ENCODE results near the gene ELANE. TPM values are rescaled to one million over a fixed set of nuclear protein-coding genes. Genes with fewer than 3 reads are reported as not detected.

Gene ELANE
- total and polyA plus RNA-seq, 2 experiments from 2014 or later = not detected

DNA sequence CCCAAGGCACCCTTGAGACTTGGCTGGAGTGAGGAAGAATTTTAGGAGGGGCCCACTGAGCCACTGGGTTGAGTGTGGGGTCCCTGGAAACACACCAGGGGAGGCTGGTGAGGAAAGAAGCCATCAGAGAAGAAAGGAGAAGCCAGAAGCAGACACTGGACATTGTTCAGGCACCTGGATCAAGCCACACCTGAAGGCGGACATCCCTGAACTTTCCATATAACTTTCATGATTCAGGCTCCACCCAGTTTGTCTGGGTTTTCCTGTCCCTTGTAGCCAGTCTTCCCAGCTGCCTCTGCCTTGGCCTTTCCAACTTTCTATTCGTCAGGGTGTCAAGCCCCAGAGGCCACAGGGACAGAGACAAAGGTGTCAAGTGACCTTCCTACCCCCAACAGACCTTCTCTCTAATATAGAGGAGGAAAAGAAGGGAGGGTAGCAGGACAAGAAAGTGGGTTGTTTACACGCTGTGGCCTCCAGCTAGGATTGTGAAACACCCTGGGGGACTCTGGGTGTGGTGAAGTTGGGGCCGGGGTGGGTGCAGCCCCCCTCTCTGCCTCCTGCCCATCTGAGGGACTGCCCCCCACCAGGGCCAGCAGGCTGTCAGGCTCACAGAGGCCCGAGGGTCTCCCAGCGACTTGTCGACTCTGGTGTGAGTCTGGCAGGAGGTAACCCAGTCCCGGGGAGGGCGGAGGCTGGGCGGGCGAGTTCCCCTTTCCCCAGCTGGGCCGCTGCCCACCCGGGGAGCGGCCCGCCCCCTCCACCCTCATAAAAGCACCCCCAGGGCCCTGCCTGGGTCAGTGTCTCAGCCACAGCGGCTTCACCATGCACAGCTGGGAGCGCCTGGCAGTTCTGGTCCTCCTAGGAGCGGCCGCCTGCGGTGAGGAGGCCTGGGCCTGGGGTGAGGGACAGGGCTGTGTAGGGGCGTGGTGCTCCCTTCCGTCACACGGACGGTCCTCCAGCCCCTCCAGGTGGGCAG, 7.1 kb downstream of the ELANE start, which contains the start of gene CFD:
TSS of gene CFD (plus strand) at position 797 of the 976 bp plus-strand sequence. CDS start at position 823, 26 bp downstream.
- DNase-seq (ENCODE audit: low read depth in 1 of 2, low spot score in 1 of 2) = no peak
- H3K9me3 ChIP-seq (ENCODE audit: low read depth) = no peaks in the 10 kb centered on the region
- H3K36me3 ChIP-seq = no peaks in the 10 kb centered on the region
- peak within 1 kb of the TSS; percentile 30 for H3K4me3 ChIP-seq
- H3K27me3 ChIP-seq = peaks cover 32% of the 10 kb centered on the region
- no peaks in the 10 kb centered on the region for H3K4me1 ChIP-seq (ENCODE audit: low read depth)
- H3K27ac ChIP-seq = no peak within 1 kb of the TSS
- TF ChIP-seq, protein P1, sequence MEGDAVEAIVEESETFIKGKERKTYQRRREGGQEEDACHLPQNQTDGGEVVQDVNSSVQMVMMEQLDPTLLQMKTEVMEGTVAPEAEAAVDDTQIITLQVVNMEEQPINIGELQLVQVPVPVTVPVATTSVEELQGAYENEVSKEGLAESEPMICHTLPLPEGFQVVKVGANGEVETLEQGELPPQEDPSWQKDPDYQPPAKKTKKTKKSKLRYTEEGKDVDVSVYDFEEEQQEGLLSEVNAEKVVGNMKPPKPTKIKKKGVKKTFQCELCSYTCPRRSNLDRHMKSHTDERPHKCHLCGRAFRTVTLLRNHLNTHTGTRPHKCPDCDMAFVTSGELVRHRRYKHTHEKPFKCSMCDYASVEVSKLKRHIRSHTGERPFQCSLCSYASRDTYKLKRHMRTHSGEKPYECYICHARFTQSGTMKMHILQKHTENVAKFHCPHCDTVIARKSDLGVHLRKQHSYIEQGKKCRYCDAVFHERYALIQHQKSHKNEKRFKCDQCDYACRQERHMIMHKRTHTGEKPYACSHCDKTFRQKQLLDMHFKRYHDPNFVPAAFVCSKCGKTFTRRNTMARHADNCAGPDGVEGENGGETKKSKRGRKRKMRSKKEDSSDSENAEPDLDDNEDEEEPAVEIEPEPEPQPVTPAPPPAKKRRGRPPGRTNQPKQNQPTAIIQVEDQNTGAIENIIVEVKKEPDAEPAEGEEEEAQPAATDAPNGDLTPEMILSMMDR (IDR thresholded peaks at IDR 0.05; ENCODE audit: low read depth, low read length) = no peak

DNA sequence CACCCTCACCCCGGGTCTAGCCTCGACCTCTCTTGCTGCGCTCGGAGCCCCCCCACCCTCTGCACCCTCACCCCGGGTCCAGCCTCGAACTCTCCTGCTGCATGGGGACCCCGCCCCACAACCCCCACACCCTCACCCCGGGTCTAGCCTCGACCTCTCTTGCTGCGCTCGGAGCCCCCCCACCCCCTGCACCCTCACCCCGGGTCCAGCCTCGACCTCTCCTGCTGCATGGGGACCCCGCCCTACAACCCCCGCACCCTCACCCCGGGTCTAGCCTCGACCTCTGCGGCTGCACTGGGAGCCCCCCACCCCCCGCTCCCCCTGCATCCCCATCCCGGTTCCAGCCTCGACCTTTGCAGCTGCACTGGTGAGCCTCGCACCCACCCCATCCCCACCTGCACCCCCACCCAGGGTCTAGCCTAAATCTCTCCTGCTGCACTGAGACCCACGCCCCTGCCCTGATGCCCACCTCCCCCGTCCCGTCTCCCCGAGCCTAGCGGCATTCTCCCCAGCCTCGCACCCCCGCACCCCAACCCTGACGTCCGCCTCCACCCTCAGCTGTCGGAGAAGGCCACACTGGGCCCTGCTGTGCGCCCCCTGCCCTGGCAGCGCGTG, 9.1 kb downstream of the ELANE start:
- Histone ChIP-seq H3K4me1 (ENCODE audit: low read depth) (no peaks in the 10 kb centered on the region), H3K9me3 (ENCODE audit: low read depth) (no peaks in the 10 kb centered on the region), H3K27ac (no peak overlapping the region), H3K4me3 (no peak overlapping the region), H3K27me3 (peaks cover 32% of the 10 kb centered on the region), H3K36me3 (no peaks in the 10 kb centered on the region)
- no peak for DNase-seq (ENCODE audit: low read depth in 1 of 2, low spot score in 1 of 2)
- TF ChIP-seq, protein P1 (IDR thresholded peaks at IDR 0.05; ENCODE audit: low read depth, low read length) = no peak

DNA sequence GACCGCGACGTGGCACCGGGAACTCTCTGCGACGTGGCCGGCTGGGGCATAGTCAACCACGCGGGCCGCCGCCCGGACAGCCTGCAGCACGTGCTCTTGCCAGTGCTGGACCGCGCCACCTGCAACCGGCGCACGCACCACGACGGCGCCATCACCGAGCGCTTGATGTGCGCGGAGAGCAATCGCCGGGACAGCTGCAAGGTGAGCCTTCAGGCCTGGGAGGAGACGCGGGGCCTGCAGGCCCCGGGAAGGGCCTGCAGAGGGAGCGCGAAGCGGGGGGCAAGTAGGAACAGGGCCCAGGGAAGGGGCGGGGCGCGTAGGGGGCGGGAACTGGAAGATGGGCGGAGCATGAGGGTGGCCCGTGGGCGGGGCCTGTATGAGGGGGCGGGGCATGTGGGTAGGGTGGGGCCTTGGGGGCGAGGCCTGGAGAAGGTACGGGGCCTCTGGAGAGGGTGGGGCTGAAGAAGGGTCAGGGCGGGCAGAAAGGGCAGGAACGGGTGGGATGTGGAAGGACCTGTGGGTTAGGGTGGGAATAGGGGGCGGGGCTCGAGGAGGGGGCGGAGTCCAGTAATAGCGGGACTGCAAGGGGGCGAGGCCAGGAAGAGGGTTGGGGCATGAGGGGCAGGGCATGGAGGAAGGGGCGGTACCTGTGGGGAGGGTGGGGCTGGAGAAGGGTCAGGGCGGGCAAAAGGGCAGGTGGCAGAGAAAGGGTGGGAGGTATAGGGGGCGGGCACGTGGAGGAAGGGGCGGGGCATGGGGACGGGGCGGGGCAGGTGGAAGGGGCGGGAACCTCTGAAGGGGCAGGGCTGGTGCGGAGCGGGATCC, 9.9 kb downstream of the ELANE start:
- no peak overlapping the region for H3K27ac ChIP-seq
- TF ChIP-seq, protein P1 (IDR thresholded peaks at IDR 0.05; ENCODE audit: low read depth, low read length) = no peak
- peak in 1 of 2 donors; percentile 68 for DNase-seq (ENCODE audit: low read depth in 1 of 2, low spot score in 1 of 2)
- H3K4me1 ChIP-seq (ENCODE audit: low read depth) = no peaks in the 10 kb centered on the region
- no peak overlapping the region for H3K4me3 ChIP-seq
- H3K36me3 ChIP-seq = no peaks in the 10 kb centered on the region
- no peaks in the 10 kb centered on the region for H3K9me3 ChIP-seq (ENCODE audit: low read depth)
- H3K27me3 ChIP-seq = peaks cover 32% of the 10 kb centered on the region

DNA sequence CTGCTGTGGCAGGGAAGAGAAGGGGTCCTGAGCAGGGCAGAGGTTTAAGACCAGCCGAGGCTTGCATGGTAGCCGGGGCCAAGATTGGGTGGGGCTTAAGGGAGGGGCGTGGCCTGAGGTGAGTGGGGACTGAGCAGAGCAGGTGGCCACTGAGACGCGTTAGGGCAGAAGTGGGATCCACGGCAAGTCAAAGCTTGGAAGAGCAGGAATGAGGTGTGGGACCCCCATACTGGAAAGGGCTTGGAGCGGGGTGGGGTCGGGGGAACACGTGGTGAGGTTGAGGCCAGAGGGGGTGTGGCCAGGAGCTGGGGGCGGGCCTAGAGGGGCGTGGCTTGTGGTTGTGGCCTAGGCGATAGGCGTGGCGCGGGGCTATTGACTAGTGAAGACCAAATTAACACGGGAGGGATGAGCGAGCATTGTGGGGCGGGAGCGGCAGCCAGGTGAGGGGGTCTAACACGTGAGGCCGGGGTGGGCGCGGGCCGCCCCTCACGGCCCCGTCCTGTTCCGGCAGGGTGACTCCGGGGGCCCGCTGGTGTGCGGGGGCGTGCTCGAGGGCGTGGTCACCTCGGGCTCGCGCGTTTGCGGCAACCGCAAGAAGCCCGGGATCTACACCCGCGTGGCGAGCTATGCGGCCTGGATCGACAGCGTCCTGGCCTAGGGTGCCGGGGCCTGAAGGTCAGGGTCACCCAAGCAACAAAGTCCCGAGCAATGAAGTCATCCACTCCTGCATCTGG, 10.6 kb downstream of the ELANE start:
- Histone ChIP-seq H3K4me3 (peak overlapping the region; percentile 5), H3K36me3 (peaks cover 2% of the 10 kb centered on the region), H3K27ac (no peak overlapping the region), H3K4me1 (ENCODE audit: low read depth) (no peaks in the 10 kb centered on the region), H3K27me3 (peaks cover 32% of the 10 kb centered on the region), H3K9me3 (ENCODE audit: low read depth) (no peaks in the 10 kb centered on the region)
- TF ChIP-seq, protein P1 (IDR thresholded peaks at IDR 0.05; ENCODE audit: low read depth, low read length) = no peak
- peak; percentile 61 to 79 for DNase-seq (ENCODE audit: low read depth in 1 of 2, low spot score in 1 of 2)

DNA sequence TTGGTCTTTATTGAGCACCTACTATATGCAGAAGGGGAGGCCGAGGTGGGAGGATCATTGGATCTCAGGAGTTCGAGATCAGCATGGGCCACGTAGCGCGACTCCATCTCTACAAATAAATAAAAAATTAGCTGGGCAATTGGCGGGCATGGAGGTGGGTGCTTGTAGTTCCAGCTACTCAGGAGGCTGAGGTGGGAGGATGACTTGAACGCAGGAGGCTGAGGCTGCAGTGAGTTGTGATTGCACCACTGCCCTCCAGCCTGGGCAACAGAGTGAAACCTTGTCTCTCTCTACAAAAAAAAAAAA, 11.2 kb downstream of the ELANE start:
- H3K4me3 ChIP-seq = no peak overlapping the region
- H3K4me1 ChIP-seq (ENCODE audit: low read depth) = no peaks in the 10 kb centered on the region
- peaks cover 32% of the 10 kb centered on the region for H3K27me3 ChIP-seq
- DNase-seq (ENCODE audit: low read depth in 1 of 2, low spot score in 1 of 2) = no peak
- H3K27ac ChIP-seq = no peak overlapping the region
- no peaks in the 10 kb centered on the region for H3K9me3 ChIP-seq (ENCODE audit: low read depth)
- TF ChIP-seq, protein P1 (IDR thresholded peaks at IDR 0.05; ENCODE audit: low read depth, low read length) = no peak
- peaks cover 7% of the 10 kb centered on the region for H3K36me3 ChIP-seq

All from cardiac muscle cell (in vitro differentiated cells and primary cell).